K562 (cell line): Measurements from ENCODE around the gene SLC35E3. TPM values are rescaled to one million over a fixed set of nuclear protein-coding genes. Genes with fewer than 3 reads are reported as not detected.

Experiments
- ATAC-seq: fragments of 200-7000 bp; cut with Tn5 transposase; 3 replicates; pipeline ENCODE4 v1.9.1; 2020; ENCODE audit warnings: moderate library complexity
- BruUV-seq: library from RNA; stranded (reverse); fragments of 400-500 nt; replicated peaks from 2 replicates; lab custom pipeline; 2021; lab: Mats Ljungman, UMichigan
- CTCF ChIA-PET: fragments of 300-600 bp; formaldehyde crosslinking; extraction: SDS; loops from one replicate; lab custom pipeline; 2021; ENCODE audit warnings: low intra/inter-chr PET ratio; lab: Yijun Ruan, JAX
- POLR2A ChIA-PET: fragments of 300-600, 350-650 bp; sonication (Branson Sonifier 250); formaldehyde crosslinking; extraction: SDS; loops from one replicate; lab custom pipeline; 2021; ENCODE audit warnings: antibody characterized with exemption, inconsistent platforms; lab: Yijun Ruan, JAX
- DNase-seq, 4 experiments: peaks; one replicate each; pipeline versions ENCODE4 v3.0.0 to v3.0.0-alpha.2; 2011 to 2018; ENCODE audit warnings: low spot score in 3 of 4, mixed read lengths in 3 of 4; ENCODE audit errors: extremely low read depth in 1 of 4
- FAIRE-seq: peaks from 2 replicates; lab custom pipeline; 2011; peaks lifted over from hg19 to GRCh38; lab: Jason Lieb, UNC
- H2AFZ ChIP-seq: 2 replicates; pipeline ENCODE4 v1.6.0; 2011; ENCODE audit warnings: low read depth, low read length, control low read depth, inconsistent platforms
- H3K27ac ChIP-seq: fragments of 200-600 bp; 3 replicates; pipeline ENCODE4 v1.8.0; 2011; ENCODE audit warnings: low read depth, mild to moderate bottlenecking, control low read depth, inconsistent platforms, low read length, moderate library complexity, mixed read lengths; ENCODE audit errors: extremely low read depth
- H3K27me3 ChIP-seq, 2 experiments: fragments of 300-600 bp in 1 of 2; 2 replicates in 1 of 2; 3 replicates in 1 of 2; pipeline versions ENCODE4 v1.6.0 to v1.8.0; 2011; ENCODE audit warnings: inconsistent platforms in 2 of 2, low read length in 2 of 2, mild to moderate bottlenecking in 1 of 2, mixed read lengths in 1 of 2, moderate library complexity in 1 of 2; ENCODE audit not compliant: control insufficient read depth in 2 of 2, insufficient read depth in 2 of 2
- H3K36me3 ChIP-seq: fragments of 300-600 bp; 3 replicates; pipeline ENCODE4 v1.8.0; 2011; ENCODE audit warnings: mild to moderate bottlenecking, low read length, inconsistent platforms; ENCODE audit not compliant: control insufficient read depth, insufficient read depth
- H3K4me1 ChIP-seq, 2 experiments: fragments of 200-600 bp in 1 of 2; replicated peaks in 1 of 2; 2 replicates in 1 of 2; 3 replicates in 1 of 2; pipeline versions ENCODE4 v1.5.1 to v1.8.0; 2011; ENCODE audit warnings: inconsistent platforms in 2 of 2, low read length in 2 of 2, mild to moderate bottlenecking in 1 of 2, mixed read lengths in 1 of 2, moderate library complexity in 1 of 2; ENCODE audit not compliant: control insufficient read depth in 2 of 2, insufficient read depth in 2 of 2
- H3K4me2 ChIP-seq: 2 replicates; pipeline ENCODE4 v1.6.1; 2011; ENCODE audit warnings: low read length, control low read depth, inconsistent platforms, mixed read lengths; ENCODE audit not compliant: insufficient read depth
- H3K4me3 ChIP-seq: fragments of 200-600 bp; sonication (generic), shearing (Covaris generic); 2 replicates; pipeline ENCODE4 v1.5.1; 2016; ENCODE audit warnings: control low read depth, inconsistent platforms
- H3K79me2 ChIP-seq: fragments of 200-600 bp; 3 replicates; pipeline ENCODE4 v1.8.0; 2011; ENCODE audit warnings: low read length, inconsistent platforms; ENCODE audit not compliant: control insufficient read depth, insufficient read depth
- H3K9ac ChIP-seq, 2 experiments: 2 replicates each; pipeline versions ENCODE4 v1.6.0 to v1.6.1; 2011; ENCODE audit warnings: low read depth in 2 of 2, low read length in 2 of 2, control low read depth in 1 of 2, inconsistent platforms in 1 of 2, mild to moderate bottlenecking in 1 of 2, mixed read lengths in 1 of 2; ENCODE audit not compliant: insufficient read depth in 1 of 2
- H3K9me1 ChIP-seq: one replicate; pipeline ENCODE4 v1.6.0; 2011; ENCODE audit warnings: inconsistent platforms, mild to moderate bottlenecking, low read length, moderate library complexity; ENCODE audit not compliant: control insufficient read depth, insufficient read depth
- H3K9me3 ChIP-seq: replicated peaks from 2 replicates; pipeline ENCODE4 v1.5.1; 2011; ENCODE audit warnings: low read depth, low read length, inconsistent platforms; ENCODE audit not compliant: control insufficient read depth, insufficient read depth
- H4K20me1 ChIP-seq: replicated peaks from 2 replicates; pipeline ENCODE4 v1.6.1; 2011; ENCODE audit warnings: low read length, inconsistent platforms, mixed read lengths; ENCODE audit not compliant: control insufficient read depth, insufficient read depth
- ARID3B ChIP-seq: fragments of 250-450 bp; sonication (Bioruptor Pico); IDR thresholded peaks from 2 replicates; pipeline ENCODE4 v1.4.0; 2020; ENCODE audit warnings: borderline replicate concordance
- CCNT2 ChIP-seq: IDR thresholded peaks from 2 replicates; pipeline ENCODE4 v1.6.1; 2011; ENCODE audit warnings: borderline replicate concordance, low read depth, mild to moderate bottlenecking, moderate library complexity, mixed read lengths, low read length; ENCODE audit not compliant: insufficient read length; ENCODE audit errors: extremely low read depth
- CHAMP1 ChIP-seq: fragments of 450-650 bp; IDR thresholded peaks from 2 replicates; pipeline ENCODE4 v1.6.1; 2016; ENCODE audit warnings: mild to moderate bottlenecking
- CHD1 ChIP-seq: fragments of 200-600 bp; sonication (generic); IDR thresholded peaks from one replicate; pipeline ENCODE4 v1.6.1; 2012; ENCODE audit warnings: mild to moderate bottlenecking, moderate library complexity, low read length, inconsistent platforms
- EWSR1 ChIP-seq: fragments of 450-650 bp; IDR thresholded peaks from 2 replicates; pipeline ENCODE4 v1.6.1; 2018; ENCODE audit warnings: borderline replicate concordance, mild to moderate bottlenecking, low read depth, moderate library complexity; ENCODE audit not compliant: partially characterized antibody
- HDAC6 ChIP-seq: IDR thresholded peaks from 2 replicates; pipeline ENCODE4 v1.6.1; 2012; ENCODE audit warnings: low read depth, mild to moderate bottlenecking, control low read depth, inconsistent platforms, low read length, moderate library complexity
- NR0B1 ChIP-seq: fragments of 450-650 bp; IDR thresholded peaks from one replicate; pipeline ENCODE4 v1.6.1; 2018; ENCODE audit warnings: mild to moderate bottlenecking, moderate library complexity; ENCODE audit not compliant: partially characterized antibody
- NR4A1 ChIP-seq, 2 experiments: fragments of 250-450 bp in 1 of 2; fragments of 450-650 bp in 1 of 2; sonication (Bioruptor Pico) in 1 of 2; IDR thresholded peaks; 2 replicates each; pipeline versions ENCODE4 v1.4.0 to v1.6.1; 2016 to 2020; ENCODE audit warnings: mild to moderate bottlenecking in 2 of 2, missing compliant biosample characterization in 1 of 2, missing genetic modification characterization in 1 of 2, moderate library complexity in 1 of 2
- NRF1 ChIP-seq, 2 experiments: fragments of 450-650 bp; IDR thresholded peaks in 1 of 2; conservative IDR thresholded peaks in 1 of 2; 2 replicates each; pipeline ENCODE4 v1.6.1; 2014; ENCODE audit warnings: mild to moderate bottlenecking in 2 of 2
- ZNF512 ChIP-seq: IDR thresholded peaks from 2 replicates; pipeline ENCODE4 v1.6.1; 2016; ENCODE audit warnings: missing genetic modification characterization, missing compliant biosample characterization
- ZNF75A ChIP-seq: fragments of 450-650 bp; formaldehyde crosslinking; IDR thresholded peaks from 2 replicates; pipeline ENCODE4 v1.4.0; 2020; ENCODE audit warnings: mild to moderate bottlenecking
- WGBS: fragments of 100-300 bp; shearing (Covaris generic); methylation state at CpG from one replicate; pipeline ENCODE4 v1.1.6; 2016; ENCODE audit warnings: low coverage, mixed read lengths; ENCODE audit not compliant: insufficient coverage; ENCODE audit errors: missing lambda C conversion rate; 5-methylcytosine and 5-hydroxymethylcytosine counted together
- in situ Hi-C: fragments of 300-500 bp; cut with MboI; formaldehyde crosslinking; loops from 4 replicates; pipeline ENCODE4 v1.15.0; 2018; ENCODE audit warnings: inconsistent platforms, mixed read lengths
- intact Hi-C: fragments of 100-400 bp; cut with micrococcal nuclease; formaldehyde crosslinking; loops from 2 replicates; pipeline ENCODE4 v1.14.2; 2022
- polyA plus RNA-seq, 8 experiments: library from polyadenylated mRNA; depleted of rRNA in 4 of 8; stranded (reverse) in 5 of 8; unstranded in 3 of 8; fragments of >200 nt; fragmentation: Nextera tagmentation in 2 of 8; fragmentation: Illumina TruSeq in 1 of 8; extraction: Ambion mirVana in 2 of 8; extraction: Trizol in 1 of 8; gene quantifications; 2 replicates each; pipeline versions ENCODE4 v1.2.1 to v1.2.3, GENCODE V29; 2011 to 2014; ENCODE audit warnings: inconsistent platforms in 1 of 8, missing spikeins in 1 of 8
- total RNA-seq, 7 experiments: library from RNA; depleted of rRNA in 6 of 7; stranded (reverse); fragments of >200 nt in 6 of 7; fragmentation: Illumina TruSeq in 2 of 7; extraction: Trizol in 2 of 7; gene quantifications; 2 replicates each; pipeline versions ENCODE4 v1.2.1 to v1.2.3, GENCODE V29; 2011 to 2021; ENCODE audit warnings: low replicate concordance in 1 of 7

Gene SLC35E3
- total and polyA plus RNA-seq, 9 of the 15 experiments (the other 6 are each of a cell fraction or from before 2014, with no cell fraction given) = 1.2 to 5.9 (median 3.8) TPM

- H3K4me2 ChIP-seq = no peak overlapping the region
- H4K20me1 ChIP-seq = no peaks in the 10 kb centered on the region
- no peaks in the 10 kb centered on the region for H3K27me3 ChIP-seq
- no peak overlapping the region for H3K9ac ChIP-seq
- no peaks in the 10 kb centered on the region for H3K4me1 ChIP-seq
- no peak overlapping the region for H3K4me3 ChIP-seq
- H3K36me3 ChIP-seq = no peaks in the 10 kb centered on the region
- no peak for FAIRE-seq
- no peaks in the 10 kb centered on the region for H3K9me1 ChIP-seq
- no TSS peak for BruUV-seq
- in situ Hi-C loops = no loop called here
- intact Hi-C loops = no loop called here
- H3K79me2 ChIP-seq = no peaks in the 10 kb centered on the region
- no peak; the same call in 2 of the 3 replicates for ATAC-seq
- TF ChIP-seq EWSR1 = no peak
- no peak for TF ChIP-seq NR0B1
- no peak for TF ChIP-seq HDAC6
- no peak for TF ChIP-seq NRF1 (conservative IDR thresholded peaks at IDR 0.05 in 1 of 2, IDR thresholded peaks at IDR 0.05 in 1 of 2)
- no peak for TF ChIP-seq CHD1
- no peak for TF ChIP-seq ARID3B (CRISPR knock-in tag)
- TF ChIP-seq CCNT2 = no peak
- TF ChIP-seq ZNF512 (tag) = no peak
- no peak for TF ChIP-seq ZNF75A (CRISPR knock-in tag)
- no peak for TF ChIP-seq NR4A1 (CRISPR knock-in tag; IDR thresholded peaks at IDR 0.05)
- TF ChIP-seq NR4A1 (tag; IDR thresholded peaks at IDR 0.05) = no peak
- TF ChIP-seq CHAMP1 = no peak
- POLR2A ChIA-PET = no interaction called here
- no peak overlapping the region for H3K27ac ChIP-seq
- no peak overlapping the region for H2AFZ ChIP-seq
- no peak for DNase-seq
- CTCF ChIA-PET = no interaction called here
- 21% methylated on average over 1 of the region's 1 CpG for WGBS
- no peaks in the 10 kb centered on the region for H3K9me3 ChIP-seq
These were observed 52.9 kb downstream of the SLC35E3 start for GRCh38 chr12:68798882-68799234.
